ENCODE data around the gene LILRB4. TPM values are rescaled to one million over a fixed set of nuclear protein-coding genes. Genes with fewer than 3 reads are reported as not detected.
"Not testable (repeated sequence)": the region's sequence is repeated elsewhere in the genome, so short reads cannot be mapped to it uniquely, and the experiment has no call there.

LILRB4 gene
- polyA plus RNA-seq, 4 donors: 0.84 to 1.2 (median 1.0) TPM

- peak; percentile 47 to 63 (median 60) for DNase-seq (ENCODE audit: low read depth in 4 of 4, low spot score in 3 of 4)
These were observed 21.7 kb downstream of the LILRB4 start for GRCh38 chr19:54684527-54684926.

GRCh38 chr19:54691582-54692297, 29.0 kb downstream of the LILRB4 start:
- DNase-seq (ENCODE audit: low read depth in 4 of 4, low spot score in 3 of 4): no peak

- DNase-seq (ENCODE audit: low read depth in 4 of 4, low spot score in 3 of 4): no peak
These were observed 29.5 kb downstream of the LILRB4 start for GRCh38 chr19:54692298-54692615.

- DNase-seq (ENCODE audit: low read depth in 4 of 4, low spot score in 3 of 4): no peak
These were observed 31.9 kb downstream of the LILRB4 start for GRCh38 chr19:54694648-54695047.

GRCh38 chr19:54696117-54696548, 33.3 kb downstream of the LILRB4 start:
- DNase-seq (ENCODE audit: low read depth in 4 of 4, low spot score in 3 of 4): no peak

- DNase-seq (ENCODE audit: low read depth in 4 of 4, low spot score in 3 of 4): no peak
These were observed 34.0 kb downstream of the LILRB4 start for GRCh38 chr19:54696766-54697165.

- not testable (repeated sequence) for DNase-seq (ENCODE audit: low read depth in 4 of 4, low spot score in 3 of 4)
These were observed 34.9 kb downstream of the LILRB4 start for GRCh38 chr19:54697716-54698115.

GRCh38 chr19:54704928-54705327, 42.1 kb downstream of the LILRB4 start:
- no peak for DNase-seq (ENCODE audit: low read depth in 4 of 4, low spot score in 3 of 4)

GRCh38 chr19:54707962-54708361, 45.2 kb downstream of the LILRB4 start:
- DNase-seq (ENCODE audit: low read depth in 4 of 4, low spot score in 3 of 4): no peak

GRCh38 chr19:54708781-54709180, 46.0 kb downstream of the LILRB4 start:
- no peak for DNase-seq (ENCODE audit: low read depth in 4 of 4, low spot score in 3 of 4)

GRCh38 chr19:54709212-54709948, 46.6 kb downstream of the LILRB4 start:
- DNase-seq (ENCODE audit: low read depth in 4 of 4, low spot score in 3 of 4): no peak

GRCh38 chr19:54709956-54710355, 47.2 kb downstream of the LILRB4 start:
- DNase-seq (ENCODE audit: low read depth in 4 of 4, low spot score in 3 of 4): not testable (repeated sequence)

Other genes with a start within 250 kb of the LILRB4 start
- 10 to 100 TPM in 1 of 4 donors, 1 to 10 TPM in 3; 6.7 to 14.1 (median 8.1) TPM for gene TTYH1, start 247.5 kb upstream of the LILRB4 start, polyA plus RNA-seq (ENCODE audit: insufficient read length in 4 of 4)
- gene LENG8, start 213.8 kb upstream of the LILRB4 start, polyA plus RNA-seq (ENCODE audit: insufficient read length in 4 of 4): 100 to 1,000 TPM; 126 to 169 (median 150) TPM
- 1 to 10 TPM; 1.4 to 2.9 (median 1.8) TPM for gene LENG9, start 199.2 kb upstream of the LILRB4 start, polyA plus RNA-seq (ENCODE audit: insufficient read length in 4 of 4)
- 10 to 100 TPM; 25.1 to 49.9 (median 30.2) TPM for gene CDC42EP5, start 189.7 kb upstream of the LILRB4 start, polyA plus RNA-seq (ENCODE audit: insufficient read length in 4 of 4)
- under 1 TPM in 2 of 4 donors, not detected in 2; 0.21 to 0.49 TPM for gene LAIR2, start 160.2 kb upstream of the LILRB4 start, polyA plus RNA-seq (ENCODE audit: insufficient read length in 4 of 4)
- 1 to 10 TPM in 1 of 4 donors, under 1 TPM in 3; 0.47 to 1.2 (median 0.79) TPM for gene LILRA2, start 89.2 kb upstream of the LILRB4 start, polyA plus RNA-seq (ENCODE audit: insufficient read length in 4 of 4)
- gene LILRA1, start 69.4 kb upstream of the LILRB4 start, polyA plus RNA-seq (ENCODE audit: insufficient read length in 4 of 4): under 1 TPM; 0.29 to 0.62 (median 0.40) TPM
- 1 to 10 TPM in 1 of 4 donors, under 1 TPM in 3; 0.86 to 1.6 (median 0.96) TPM for gene LILRB1, start 32.5 kb upstream of the LILRB4 start, polyA plus RNA-seq (ENCODE audit: insufficient read length in 4 of 4)
- gene KIR3DL3, start 61.5 kb downstream of the LILRB4 start, polyA plus RNA-seq (ENCODE audit: insufficient read length in 4 of 4): not detected
- gene KIR2DL3, start 75.5 kb downstream of the LILRB4 start, polyA plus RNA-seq (ENCODE audit: insufficient read length in 4 of 4): not detected
- under 1 TPM in 1 of 4 donors, not detected in 3; 0.06 TPM for gene KIR2DL1, start 106.8 kb downstream of the LILRB4 start, polyA plus RNA-seq (ENCODE audit: insufficient read length in 4 of 4)
- gene KIR2DL4, start 140.6 kb downstream of the LILRB4 start, polyA plus RNA-seq (ENCODE audit: insufficient read length in 4 of 4): under 1 TPM in 1 of 4 donors, not detected in 3; 0.05 TPM
- not detected for gene KIR3DL1, start 153.5 kb downstream of the LILRB4 start, polyA plus RNA-seq (ENCODE audit: insufficient read length in 4 of 4)
- gene KIR2DS4, start 169.7 kb downstream of the LILRB4 start, polyA plus RNA-seq (ENCODE audit: insufficient read length in 4 of 4): not detected
- gene KIR3DL2, start 187.5 kb downstream of the LILRB4 start, polyA plus RNA-seq (ENCODE audit: insufficient read length in 4 of 4): not detected
- gene FCAR, start 211.2 kb downstream of the LILRB4 start, polyA plus RNA-seq (ENCODE audit: insufficient read length in 4 of 4): under 1 TPM in 3 of 4 donors, not detected in 1; 0.17 to 0.49 (median 0.30) TPM
- under 1 TPM in 2 of 4 donors, not detected in 2; 0.10 to 0.22 TPM for gene NCR1, start 243.2 kb downstream of the LILRB4 start, polyA plus RNA-seq (ENCODE audit: insufficient read length in 4 of 4)

Data from right renal pelvis (tissue), 4 donors.